Stimulated activated CD4-positive, alpha-beta T cell treated with anti-CD3 and anti-CD28 coated beads, TNF-alpha, amount 100 ng/mL, for 4 hours (primary cell): ENCODE measurements around the gene POMT1.
A peak's percentile ranks its signal among the peaks of the same experiment; 100 is the strongest.

Experiments
- DNase-seq, 3 experiments: peaks; one replicate each; pipeline ENCODE4 v3.0.0-alpha.2; 2020; ENCODE audit warnings: low read depth in 3 of 3

POMT1 gene

GRCh38 chr9:131477367-131477766, 25.4 kb upstream of the POMT1 start:
- DNase-seq: no peak

- no peak for DNase-seq
Measured at GRCh38 chr9:131477816-131478419, 24.8 kb upstream of the POMT1 start.

- peak; percentile 32 to 41 (median 34) for DNase-seq
Measured at GRCh38 chr9:131478421-131478868, 24.3 kb upstream of the POMT1 start.

- no peak for DNase-seq
Measured at GRCh38 chr9:131478911-131479310, 23.8 kb upstream of the POMT1 start.

- DNase-seq: no peak
Measured at GRCh38 chr9:131480258-131480657, 22.5 kb upstream of the POMT1 start.

- DNase-seq: no peak
Measured at GRCh38 chr9:131481441-131482342, 21.0 kb upstream of the POMT1 start.

- DNase-seq: no peak
Measured at GRCh38 chr9:131482343-131483006, 20.2 kb upstream of the POMT1 start.

GRCh38 chr9:131483319-131484050, 19.2 kb upstream of the POMT1 start:
- no peak for DNase-seq

- no peak for DNase-seq
Measured at GRCh38 chr9:131484051-131484445, 18.7 kb upstream of the POMT1 start.

- DNase-seq: no peak
Measured at GRCh38 chr9:131484560-131485185, 18.0 kb upstream of the POMT1 start.

- no peak for DNase-seq
Measured at GRCh38 chr9:131485206-131485605, 17.5 kb upstream of the POMT1 start.

GRCh38 chr9:131485728-131486422, 16.8 kb upstream of the POMT1 start:
- DNase-seq: no peak

GRCh38 chr9:131487001-131487400, 15.7 kb upstream of the POMT1 start:
- no peak for DNase-seq

- DNase-seq: no peak
Measured at GRCh38 chr9:131487621-131488031, 15.1 kb upstream of the POMT1 start.

GRCh38 chr9:131490514-131490913, 12.2 kb upstream of the POMT1 start:
- DNase-seq: no peak

GRCh38 chr9:131491001-131491710, 11.6 kb upstream of the POMT1 start:
- DNase-seq: no peak

GRCh38 chr9:131492070-131492469, 10.6 kb upstream of the POMT1 start:
- no peak for DNase-seq

GRCh38 chr9:131494296-131494870, 8.3 kb upstream of the POMT1 start:
- DNase-seq: no peak

- no peak for DNase-seq
Measured at GRCh38 chr9:131495785-131496184, 6.9 kb upstream of the POMT1 start.
